Measurements from ENCODE around the gene PSMD2.
A peak's percentile ranks its signal among the peaks of the same experiment; 100 is the strongest.

PSMD2 gene

GRCh38 chr3:184291738-184292445, 7.1 kb upstream of the PSMD2 start:
- Mint-ChIP-seq H3K36me3 (no peaks in the 10 kb centered on the region), H3K4me1 (peaks cover 2% of the 10 kb centered on the region), H3K4me3 (no peak overlapping the region), H3K27ac (no peak overlapping the region), H3K9me3 (no peaks in the 10 kb centered on the region), H3K27me3 (peaks cover 43% of the 10 kb centered on the region)
- no peak for DNase-seq
- CTCF ChIA-PET = interaction anchor here (0.6 to 1.8 kb wide), 3 partner anchors 12 to 64 kb away, joined by 3 to 7 read pairs (median 4); no protein-coding TSS in a partner anchor

- H3K27me3 Mint-ChIP-seq = peaks cover 20% of the 10 kb centered on the region
- peaks cover 10% of the 10 kb centered on the region for H3K36me3 Mint-ChIP-seq
- CTCF ChIA-PET = interaction anchor here (0.6 to 1.3 kb wide), 2 partner anchors 9 to 68 kb away, joined by 3 to 4 read pairs; no protein-coding TSS in a partner anchor
- no peaks in the 10 kb centered on the region for H3K9me3 Mint-ChIP-seq
- H3K4me1 Mint-ChIP-seq = peaks cover 21% of the 10 kb centered on the region
- no peak for DNase-seq
- H3K27ac Mint-ChIP-seq = no peak overlapping the region
- H3K4me3 Mint-ChIP-seq = no peak overlapping the region
These were observed 3.3 kb upstream of the PSMD2 start for GRCh38 chr3:184295771-184296170.

- Mint-ChIP-seq H3K27ac (no peak overlapping the region), H3K9me3 (no peaks in the 10 kb centered on the region), H3K4me3 (no peak overlapping the region), H3K27me3 (peaks cover 17% of the 10 kb centered on the region), H3K36me3 (peaks cover 17% of the 10 kb centered on the region), H3K4me1 (peaks cover 23% of the 10 kb centered on the region)
- CTCF ChIA-PET = interaction anchor here (0.7 to 1.3 kb wide), 2 partner anchors 69 to 411 kb away, joined by 3 to 4 read pairs; no protein-coding TSS in a partner anchor
- no peak for DNase-seq
These were observed 2.4 kb upstream of the PSMD2 start for GRCh38 chr3:184296616-184297015.

- H3K4me1 Mint-ChIP-seq = peaks cover 26% of the 10 kb centered on the region
- CTCF ChIA-PET = interaction anchor here (0.9 kb wide), 1 partner anchor 13 kb away, joined by 3 read pairs; no protein-coding TSS in a partner anchor
- H3K27me3 Mint-ChIP-seq = peaks cover 4% of the 10 kb centered on the region
- peaks cover 40% of the 10 kb centered on the region for H3K36me3 Mint-ChIP-seq
- DNase-seq = no peak
- peak overlapping the region; percentile 84 for H3K27ac Mint-ChIP-seq
- H3K9me3 Mint-ChIP-seq = no peaks in the 10 kb centered on the region
- H3K4me3 Mint-ChIP-seq = peak overlapping the region; percentile 91
These were observed 692 bp downstream of the PSMD2 start for GRCh38 chr3:184299488-184300377.

GRCh38 chr3:184300378-184300720, 1.3 kb downstream of the PSMD2 start:
- H3K9me3 Mint-ChIP-seq = no peaks in the 10 kb centered on the region
- DNase-seq = no peak
- H3K27me3 Mint-ChIP-seq = no peaks in the 10 kb centered on the region
- peaks cover 26% of the 10 kb centered on the region for H3K4me1 Mint-ChIP-seq
- peaks cover 42% of the 10 kb centered on the region for H3K36me3 Mint-ChIP-seq
- no peak overlapping the region for H3K27ac Mint-ChIP-seq
- CTCF ChIA-PET = no interaction called here
- peak overlapping the region; percentile 91 for H3K4me3 Mint-ChIP-seq

GRCh38 chr3:184305577-184305976, 6.5 kb downstream of the PSMD2 start:
- H3K27me3 Mint-ChIP-seq = no peaks in the 10 kb centered on the region
- CTCF ChIA-PET = interaction anchor here (0.7 to 1.3 kb wide), 3 partner anchors 48 to 203 kb away, joined by 3 read pairs; no protein-coding TSS in a partner anchor
- no peak overlapping the region for H3K4me3 Mint-ChIP-seq
- H3K27ac Mint-ChIP-seq = no peak overlapping the region
- H3K4me1 Mint-ChIP-seq = peaks cover 6% of the 10 kb centered on the region
- H3K9me3 Mint-ChIP-seq = no peaks in the 10 kb centered on the region
- peaks cover 71% of the 10 kb centered on the region for H3K36me3 Mint-ChIP-seq
- DNase-seq = no peak

GRCh38 chr3:184306341-184306972, 7.4 kb downstream of the PSMD2 start:
- Mint-ChIP-seq H3K36me3 (peaks cover 64% of the 10 kb centered on the region), H3K27me3 (no peaks in the 10 kb centered on the region), H3K4me1 (peaks cover 4% of the 10 kb centered on the region), H3K27ac (no peak overlapping the region), H3K9me3 (no peaks in the 10 kb centered on the region), H3K4me3 (no peak overlapping the region)
- DNase-seq = no peak
- CTCF ChIA-PET = interaction anchor here (1.0 to 1.3 kb wide), 2 partner anchors 47 to 130 kb away, joined by 3 read pairs; no protein-coding TSS in a partner anchor

GRCh38 chr3:184307915-184308314, 8.9 kb downstream of the PSMD2 start:
- Mint-ChIP-seq H3K4me3 (no peak overlapping the region), H3K4me1 (no peaks in the 10 kb centered on the region), H3K27me3 (no peaks in the 10 kb centered on the region), H3K36me3 (peaks cover 54% of the 10 kb centered on the region), H3K27ac (no peak overlapping the region), H3K9me3 (no peaks in the 10 kb centered on the region)
- CTCF ChIA-PET = no interaction called here
- DNase-seq = no peak

- Mint-ChIP-seq H3K9me3 (no peaks in the 10 kb centered on the region), H3K27ac (no peak overlapping the region), H3K4me1 (no peaks in the 10 kb centered on the region), H3K27me3 (no peaks in the 10 kb centered on the region), H3K4me3 (no peak overlapping the region), H3K36me3 (peaks cover 49% of the 10 kb centered on the region)
- CTCF ChIA-PET = no interaction called here
- no peak for DNase-seq
These were observed 9.7 kb downstream of the PSMD2 start for GRCh38 chr3:184308744-184309143.

GRCh38 chr3:184311633-184312032, 12.6 kb downstream of the PSMD2 start:
- CTCF ChIA-PET = interaction anchor here (0.9 kb wide), 1 partner anchor 42 kb away, joined by 3 read pairs; no protein-coding TSS in a partner anchor
- no peak for DNase-seq
- H3K36me3 Mint-ChIP-seq = peaks cover 34% of the 10 kb centered on the region
- no peak overlapping the region for H3K27ac Mint-ChIP-seq
- H3K27me3 Mint-ChIP-seq = no peaks in the 10 kb centered on the region
- no peaks in the 10 kb centered on the region for H3K9me3 Mint-ChIP-seq
- H3K4me3 Mint-ChIP-seq = no peak overlapping the region
- H3K4me1 Mint-ChIP-seq = peaks cover 15% of the 10 kb centered on the region

GRCh38 chr3:184314363-184314699, 15.3 kb downstream of the PSMD2 start, which contains the start of gene EIF4G1:
EIF4G1 (plus strand) TSS chr3:184314606; CDS start chr3:184315797, 1,191 bp downstream.
- H3K36me3 Mint-ChIP-seq = peaks cover 27% of the 10 kb centered on the region
- no peaks in the 10 kb centered on the region for H3K9me3 Mint-ChIP-seq
- H3K4me3 Mint-ChIP-seq = peak within 1 kb of the TSS; percentile 86
- peak; percentile 94 for DNase-seq
- H3K27ac Mint-ChIP-seq = peak within 1 kb of the TSS; percentile 94
- CTCF ChIA-PET = no interaction called here
- peaks cover 36% of the 10 kb centered on the region for H3K4me1 Mint-ChIP-seq
- no peaks in the 10 kb centered on the region for H3K27me3 Mint-ChIP-seq

- Mint-ChIP-seq H3K27me3 (no peaks in the 10 kb centered on the region), H3K4me1 (peaks cover 38% of the 10 kb centered on the region), H3K4me3 (peak overlapping the region; percentile 86), H3K36me3 (peaks cover 29% of the 10 kb centered on the region), H3K27ac (peak overlapping the region; percentile 94), H3K9me3 (no peaks in the 10 kb centered on the region)
- DNase-seq = peak; percentile 77
- CTCF ChIA-PET = interaction anchor here (0.7 kb wide), 1 partner anchor 65 kb away, joined by 3 read pairs; the partner anchor contains the start of gene EEF1AKMT4
These were observed 15.9 kb downstream of the PSMD2 start for GRCh38 chr3:184314700-184315542.

GRCh38 chr3:184315543-184315867, 16.5 kb downstream of the PSMD2 start:
- no peak for DNase-seq
- CTCF ChIA-PET = no interaction called here
- Mint-ChIP-seq H3K4me3 (peak overlapping the region; percentile 85), H3K27ac (peak overlapping the region; percentile 94), H3K4me1 (peaks cover 42% of the 10 kb centered on the region), H3K27me3 (no peaks in the 10 kb centered on the region), H3K9me3 (no peaks in the 10 kb centered on the region), H3K36me3 (peaks cover 31% of the 10 kb centered on the region)
